Mesenchymal stem cell (in vitro differentiated cells and primary cell): ENCODE results near the gene TTI1.

Experiments used
- DNase-seq: peaks from one replicate; pipeline ENCODE4 v3.0.0-alpha.2; 2013
- H2AFZ ChIP-seq: one replicate; pipeline ENCODE4 v1.6.1; 2013; ENCODE audit warnings: low read depth, mild to moderate bottlenecking, control low read depth, inconsistent platforms, low read length, moderate library complexity
- H2AK5ac ChIP-seq: 2 replicates; pipeline ENCODE4 v1.6.1; 2013; ENCODE audit warnings: low read length, moderate library complexity, mild to moderate bottlenecking, inconsistent platforms; ENCODE audit not compliant: severe bottlenecking
- H2BK120ac ChIP-seq: one replicate; pipeline ENCODE4 v1.6.1; 2013; ENCODE audit warnings: low read depth, mild to moderate bottlenecking, inconsistent platforms, low read length, moderate library complexity
- H2BK12ac ChIP-seq, 2 experiments: one replicate each; pipeline ENCODE4 v1.6.1; 2013; ENCODE audit warnings: inconsistent platforms in 2 of 2, low read length in 2 of 2, mild to moderate bottlenecking in 2 of 2, moderate library complexity in 2 of 2, control low read depth in 1 of 2
- H2BK15ac ChIP-seq: one replicate; pipeline ENCODE4 v1.6.1; 2013; ENCODE audit warnings: mild to moderate bottlenecking, low read depth, inconsistent platforms; ENCODE audit not compliant: poor library complexity, severe bottlenecking
- H2BK5ac ChIP-seq: 2 replicates; pipeline ENCODE4 v1.6.1; 2013; ENCODE audit warnings: low read depth, mild to moderate bottlenecking, low read length, control low read depth, inconsistent platforms; ENCODE audit not compliant: poor library complexity, severe bottlenecking
- H3K14ac ChIP-seq, 2 experiments: one replicate each; pipeline ENCODE4 v1.6.1; 2013; ENCODE audit warnings: inconsistent platforms in 2 of 2, low read length in 2 of 2, control low read depth in 1 of 2, mild to moderate bottlenecking in 1 of 2, moderate library complexity in 1 of 2
- H3K18ac ChIP-seq, 2 experiments: one replicate each; pipeline ENCODE4 v1.6.1; 2013; ENCODE audit warnings: inconsistent platforms in 2 of 2, low read length in 2 of 2, control low read depth in 1 of 2, low read depth in 1 of 2, mild to moderate bottlenecking in 1 of 2
- H3K23ac ChIP-seq, 2 experiments: one replicate each; pipeline ENCODE4 v1.6.1; 2013; ENCODE audit warnings: inconsistent platforms in 2 of 2, low read length in 2 of 2, mild to moderate bottlenecking in 2 of 2, moderate library complexity in 2 of 2, control low read depth in 1 of 2
- H3K27ac ChIP-seq: 2 replicates; pipeline ENCODE4 v1.5.1; 2013; ENCODE audit warnings: mild to moderate bottlenecking, moderate library complexity, low read length, control low read depth, inconsistent platforms; ENCODE audit not compliant: poor library complexity, severe bottlenecking
- H3K27me3 ChIP-seq, 2 experiments: 2 replicates each; pipeline versions ENCODE4 v1.6.1 to v1.7.0; 2013; ENCODE audit warnings: low read length in 2 of 2, mild to moderate bottlenecking in 2 of 2, moderate library complexity in 2 of 2, control low read depth in 1 of 2, inconsistent platforms in 1 of 2; ENCODE audit not compliant: control insufficient read depth in 1 of 2, insufficient read depth in 1 of 2
- H3K36me3 ChIP-seq, 2 experiments: 2 replicates each; pipeline versions ENCODE4 v1.6.1 to v1.7.0; 2013; ENCODE audit warnings: low read length in 2 of 2, control low read depth in 1 of 2, inconsistent platforms in 1 of 2, low read depth in 1 of 2, mild to moderate bottlenecking in 1 of 2; ENCODE audit not compliant: insufficient read depth in 2 of 2, control insufficient read depth in 1 of 2
- H3K4ac ChIP-seq, 2 experiments: one replicate each; pipeline ENCODE4 v1.6.1; 2013; ENCODE audit warnings: inconsistent platforms in 2 of 2, low read length in 2 of 2, mild to moderate bottlenecking in 2 of 2, moderate library complexity in 2 of 2, control low read depth in 1 of 2, low read depth in 1 of 2
- H3K4me1 ChIP-seq: 2 replicates; pipeline ENCODE4 v1.6.1; 2013; ENCODE audit warnings: low read depth, low read length, control low read depth; ENCODE audit not compliant: control insufficient read depth, insufficient read depth
- H3K4me2 ChIP-seq: 2 replicates; pipeline ENCODE4 v1.6.1; 2013; ENCODE audit warnings: low read length, mild to moderate bottlenecking, inconsistent platforms; ENCODE audit not compliant: poor library complexity, severe bottlenecking
- H3K4me3 ChIP-seq, 2 experiments: 2 replicates each; pipeline versions ENCODE4 v1.5.1 to v1.7.0; 2013; ENCODE audit warnings: low read length in 2 of 2, mild to moderate bottlenecking in 2 of 2, control low read depth in 1 of 2, low read depth in 1 of 2; ENCODE audit not compliant: insufficient read depth in 1 of 2
- H3K79me1 ChIP-seq: replicated peaks from 2 replicates; pipeline ENCODE4 v1.6.1; 2013; ENCODE audit warnings: mild to moderate bottlenecking, control low read depth, low read length, inconsistent platforms; ENCODE audit not compliant: poor library complexity, severe bottlenecking
- H3K9ac ChIP-seq: 2 replicates; pipeline ENCODE4 v1.7.0; 2013; ENCODE audit warnings: mild to moderate bottlenecking, low read length, moderate library complexity
- H3K9me3 ChIP-seq: 2 replicates; pipeline ENCODE4 v1.7.0; 2013; ENCODE audit warnings: mild to moderate bottlenecking, low read length; ENCODE audit not compliant: control insufficient read depth
- H4K8ac ChIP-seq: one replicate; pipeline ENCODE4 v1.6.1; 2013; ENCODE audit warnings: inconsistent platforms, mild to moderate bottlenecking, low read length, moderate library complexity
- H4K91ac ChIP-seq: one replicate; pipeline ENCODE4 v1.6.1; 2013; ENCODE audit warnings: mild to moderate bottlenecking, low read length, inconsistent platforms
- WGBS: methylation state at CpG from one replicate; pipeline ENCODE4 v1.1.7; 2013; ENCODE audit warnings: mixed read lengths; 5-methylcytosine and 5-hydroxymethylcytosine counted together

Gene TTI1

GRCh38 chr20:37980876-37981275 is 52.4 kb downstream of the TTI1 start:
- no peak for DNase-seq
- no peaks in the 10 kb centered on the region for H3K9me3 ChIP-seq
- H3K23ac ChIP-seq: no peak overlapping the region
- no peak overlapping the region for H2BK120ac ChIP-seq
- H3K27me3 ChIP-seq: peaks cover 0 to 5% of the 10 kb centered on the region in 2 experiments
- H2AFZ ChIP-seq: no peak overlapping the region
- no peak overlapping the region for H2BK15ac ChIP-seq
- no peak overlapping the region for H2BK12ac ChIP-seq
- no peak overlapping the region for H3K4me2 ChIP-seq
- H2BK5ac ChIP-seq: no peak overlapping the region
- no peak overlapping the region for H3K4ac ChIP-seq
- no peak overlapping the region for H4K8ac ChIP-seq
- H3K9ac ChIP-seq: no peak overlapping the region
- H3K14ac ChIP-seq: no peak overlapping the region
- no peaks in the 10 kb centered on the region for H3K4me1 ChIP-seq
- H3K79me1 ChIP-seq: no peaks in the 10 kb centered on the region
- no peak overlapping the region for H3K27ac ChIP-seq
- H2AK5ac ChIP-seq: no peak overlapping the region
- 86% methylated on average over 5 of the region's 6 CpGs for WGBS
- no peak overlapping the region for H3K18ac ChIP-seq
- H3K4me3 ChIP-seq: no peak overlapping the region
- H4K91ac ChIP-seq: no peak overlapping the region
- peaks cover 22 to 25% of the 10 kb centered on the region in 2 experiments for H3K36me3 ChIP-seq

DNA sequence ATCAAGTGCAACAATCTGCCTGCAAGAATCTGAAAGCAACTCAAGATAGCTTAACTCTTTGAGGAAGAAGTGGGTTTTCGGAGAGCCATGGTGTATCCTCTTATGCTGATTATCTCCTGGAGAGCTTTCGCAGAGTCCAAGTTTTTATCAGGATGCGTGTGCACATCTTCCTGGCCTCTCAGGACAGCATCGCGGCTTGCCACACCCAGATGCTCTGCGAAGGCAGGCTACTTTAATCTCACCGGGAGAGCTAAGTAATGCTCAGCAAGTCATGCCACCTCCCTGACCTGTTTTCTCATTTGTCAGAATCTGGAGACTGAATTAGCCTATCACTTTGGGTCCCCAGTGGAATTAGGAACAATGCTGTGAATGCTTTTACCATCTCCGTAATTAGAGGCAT is 52.9 kb downstream of the TTI1 start:
- no peak overlapping the region for H3K4me3 ChIP-seq
- H3K14ac ChIP-seq: no peak overlapping the region
- H3K9me3 ChIP-seq: no peaks in the 10 kb centered on the region
- H2BK12ac ChIP-seq: no peak overlapping the region
- H3K4me2 ChIP-seq: no peak overlapping the region
- WGBS: 86% methylated on average over 8 of the region's 8 CpGs
- H4K91ac ChIP-seq: no peak overlapping the region
- no peaks in the 10 kb centered on the region for H3K79me1 ChIP-seq
- H2BK5ac ChIP-seq: no peak overlapping the region
- H3K27me3 ChIP-seq: peaks cover 0 to 5% of the 10 kb centered on the region in 2 experiments
- H2AFZ ChIP-seq: no peak overlapping the region
- no peak overlapping the region for H4K8ac ChIP-seq
- no peak overlapping the region for H3K27ac ChIP-seq
- H3K9ac ChIP-seq: no peak overlapping the region
- H3K18ac ChIP-seq: no peak overlapping the region
- peaks cover 22 to 25% of the 10 kb centered on the region in 2 experiments for H3K36me3 ChIP-seq
- H3K4ac ChIP-seq: no peak overlapping the region
- H2BK15ac ChIP-seq: no peak overlapping the region
- H3K4me1 ChIP-seq: no peaks in the 10 kb centered on the region
- H3K23ac ChIP-seq: no peak overlapping the region
- no peak for DNase-seq
- no peak overlapping the region for H2AK5ac ChIP-seq
- H2BK120ac ChIP-seq: no peak overlapping the region

- peaks cover 0 to 5% of the 10 kb centered on the region in 2 experiments for H3K27me3 ChIP-seq
- 83% methylated on average over 15 of the region's 16 CpGs for WGBS
- H3K23ac ChIP-seq: no peak overlapping the region
- no peak overlapping the region for H3K4me2 ChIP-seq
- no peak overlapping the region for H2BK5ac ChIP-seq
- H3K14ac ChIP-seq: no peak overlapping the region
- H3K4me3 ChIP-seq: no peak overlapping the region
- no peak for DNase-seq
- H3K4me1 ChIP-seq: no peaks in the 10 kb centered on the region
- no peak overlapping the region for H2BK15ac ChIP-seq
- no peak overlapping the region for H2AK5ac ChIP-seq
- H3K9me3 ChIP-seq: no peaks in the 10 kb centered on the region
- peaks cover 15 to 19% of the 10 kb centered on the region in 2 experiments for H3K36me3 ChIP-seq
- no peak overlapping the region for H2AFZ ChIP-seq
- H4K91ac ChIP-seq: no peak overlapping the region
- H3K9ac ChIP-seq: no peak overlapping the region
- no peak overlapping the region for H3K18ac ChIP-seq
- no peak overlapping the region for H2BK120ac ChIP-seq
- no peaks in the 10 kb centered on the region for H3K79me1 ChIP-seq
- H4K8ac ChIP-seq: no peak overlapping the region
- no peak overlapping the region for H3K27ac ChIP-seq
- no peak overlapping the region for H2BK12ac ChIP-seq
- H3K4ac ChIP-seq: no peak overlapping the region
Observed at GRCh38 chr20:37979021-37979985, 54.0 kb downstream of the TTI1 start.

DNA sequence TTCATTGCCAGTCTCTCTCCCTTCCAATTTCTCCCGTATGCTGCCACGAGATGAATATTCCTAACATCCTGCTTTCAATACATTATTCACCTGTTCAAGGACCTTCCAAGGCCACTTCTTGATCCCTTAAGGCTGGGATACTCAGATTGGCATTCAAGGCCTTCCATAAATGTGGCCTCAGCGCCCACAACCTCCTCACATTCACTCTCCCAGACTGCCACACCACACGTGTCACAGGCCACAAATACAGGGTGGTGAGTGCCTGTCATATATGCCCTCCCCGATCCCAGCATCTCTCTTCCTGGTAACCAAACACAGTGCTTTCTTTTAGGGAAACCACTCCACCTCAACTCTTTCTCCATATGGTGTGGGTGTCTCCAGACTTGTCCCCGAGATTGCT is 55.5 kb downstream of the TTI1 start:
- Histone ChIP-seq H2AFZ (no peak overlapping the region), H3K79me1 (no peaks in the 10 kb centered on the region), H3K18ac (no peak overlapping the region), H3K4me3 (no peak overlapping the region), H2BK5ac (no peak overlapping the region), H4K91ac (no peak overlapping the region), H3K36me3 (peaks cover 7 to 8% of the 10 kb centered on the region in 2 experiments), H2AK5ac (no peak overlapping the region), H2BK15ac (no peak overlapping the region), H3K9me3 (no peaks in the 10 kb centered on the region), H3K27ac (no peak overlapping the region), H3K9ac (no peak overlapping the region), H3K4me2 (no peak overlapping the region), H3K23ac (no peak overlapping the region), H3K14ac (peak overlapping the region in 1 of 2 experiments; percentile 65), H3K4ac (no peak overlapping the region), H2BK12ac (no peak overlapping the region), H3K27me3 (peaks cover 0 to 5% of the 10 kb centered on the region in 2 experiments), H3K4me1 (no peaks in the 10 kb centered on the region), H4K8ac (no peak overlapping the region), H2BK120ac (no peak overlapping the region)
- 80% methylated on average over 6 of the region's 6 CpGs for WGBS
- DNase-seq: no peak
